SK-N-SH (cell line): ENCODE data around the gene PRDM5. TPM values are rescaled to one million over a fixed set of nuclear protein-coding genes. Genes with fewer than 3 reads are reported as not detected.
"Not testable (repeated sequence)": the region's sequence is repeated elsewhere in the genome, so short reads cannot be mapped to it uniquely, and the experiment has no call there.

ENCODE experiments used
- CTCF ChIA-PET: fragments of 300-600, 350-600 bp; formaldehyde crosslinking; extraction: SDS; loops from one replicate; lab custom pipeline; 2021; lab: Yijun Ruan, JAX
- POLR2A ChIA-PET: fragments of 350-600 bp; sonication (Branson Sonifier 250); formaldehyde crosslinking; extraction: SDS; loops from one replicate; lab custom pipeline; 2020; ENCODE audit warnings: antibody characterized with exemption, inconsistent platforms; lab: Yijun Ruan, JAX
- DNase-seq: peaks from one replicate; pipeline ENCODE4 v3.0.0; 2012
- H2AFZ ChIP-seq: fragments of 200-600 bp; sonication (generic); 2 replicates; pipeline ENCODE4 v1.8.1; 2016; ENCODE audit warnings: antibody characterized with exemption, mild to moderate bottlenecking, low read depth
- H3F3A ChIP-seq: fragments of 200-600 bp; sonication (generic); replicated peaks from 2 replicates; pipeline ENCODE3; 2016; ENCODE audit warnings: antibody characterized with exemption, mild to moderate bottlenecking; ENCODE audit not compliant: insufficient read depth
- H3K27ac ChIP-seq, 2 experiments: fragments of 200-500 bp in 1 of 2; fragments of 200-600 bp in 1 of 2; sonication (Bioruptor generic) in 1 of 2; sonication (generic), shearing (Covaris generic) in 1 of 2; 2 replicates each; pipeline versions ENCODE4 v1.5.1 to v1.6.1; 2014 to 2016; ENCODE audit warnings: low read depth in 2 of 2, inconsistent platforms in 1 of 2, low read length in 1 of 2, mild to moderate bottlenecking in 1 of 2, mixed read lengths in 1 of 2
- H3K27me3 ChIP-seq: fragments of 200-600 bp; sonication (generic), shearing (Covaris generic); 2 replicates; pipeline ENCODE4 v1.6.1; 2016; ENCODE audit warnings: mixed run types; ENCODE audit not compliant: insufficient read depth
- H3K36me3 ChIP-seq, 2 experiments: fragments of 200-500 bp in 1 of 2; fragments of 200-600 bp in 1 of 2; sonication (Bioruptor generic) in 1 of 2; sonication (generic) in 1 of 2; replicated peaks in 1 of 2; 2 replicates each; pipeline versions ENCODE3 to v1.5.1; 2014 to 2016; ENCODE audit warnings: low read length in 1 of 2, mild to moderate bottlenecking in 1 of 2; ENCODE audit not compliant: insufficient read depth in 2 of 2, control insufficient read depth in 1 of 2
- H3K4me1 ChIP-seq, 2 experiments: fragments of 200-500 bp in 1 of 2; fragments of 200-600 bp in 1 of 2; sonication (Bioruptor generic) in 1 of 2; sonication (generic), shearing (Covaris generic) in 1 of 2; 2 replicates each; pipeline versions ENCODE4 v1.5.1 to v1.6.1; 2014 to 2016; ENCODE audit warnings: low read depth in 1 of 2, low read length in 1 of 2, mixed run types in 1 of 2; ENCODE audit not compliant: insufficient read depth in 2 of 2, control insufficient read depth in 1 of 2
- H3K4me2 ChIP-seq: fragments of 200-600 bp; sonication (generic), shearing (Covaris generic); 2 replicates; pipeline ENCODE4 v1.6.1; 2017; ENCODE audit warnings: mixed run types
- H3K4me3 ChIP-seq, 2 experiments: fragments of 200-500 bp in 1 of 2; fragments of 200-600 bp in 1 of 2; sonication (Bioruptor generic) in 1 of 2; sonication (generic), shearing (Covaris generic) in 1 of 2; 2 replicates each; pipeline versions ENCODE4 v1.5.1 to v1.8.1; 2014 to 2016; ENCODE audit warnings: low read depth in 2 of 2, inconsistent platforms in 1 of 2, low read length in 1 of 2, mild to moderate bottlenecking in 1 of 2, mixed read lengths in 1 of 2, moderate library complexity in 1 of 2
- H3K79me2 ChIP-seq: fragments of 200-600 bp; sonication (generic); 2 replicates; pipeline ENCODE4 v1.8.1; 2017; ENCODE audit warnings: mild to moderate bottlenecking; ENCODE audit not compliant: insufficient read depth
- H3K9ac ChIP-seq: fragments of 200-600 bp; sonication (generic); 2 replicates; pipeline ENCODE4 v1.6.1; 2017; ENCODE audit warnings: mixed run types
- H3K9me2 ChIP-seq: fragments of 200-600 bp; sonication (generic); 2 replicates; pipeline ENCODE4 v1.6.1; 2017; ENCODE audit warnings: mixed run types
- H3K9me3 ChIP-seq: fragments of 200-600 bp; sonication (generic); 2 replicates; pipeline ENCODE4 v1.6.1; 2017; ENCODE audit warnings: mixed run types, mild to moderate bottlenecking, moderate library complexity
- H4K20me1 ChIP-seq: fragments of 200-600 bp; sonication (generic); 2 replicates; pipeline ENCODE4 v1.6.1; 2017; ENCODE audit warnings: mild to moderate bottlenecking, mixed run types; ENCODE audit not compliant: insufficient read depth
- WGBS: methylation state at CpG from one replicate; pipeline ENCODE4 v1.1.6; 2017; ENCODE audit warnings: low lambda C conversion rate; 5-methylcytosine and 5-hydroxymethylcytosine counted together
- polyA plus RNA-seq, 3 experiments: library from polyadenylated mRNA; depleted of rRNA; stranded (reverse); fragments of >200 nt; gene quantifications; 2 replicates each; pipeline ENCODE4 v1.2.3, GENCODE V29; 2012
- small RNA-seq, 7 experiments: library from RNA; depleted of rRNA; stranded (forward); fragments of <200 nt; gene quantifications; one replicate each; pipeline ENCODE3, GENCODE V24; 2012

PRDM5 gene
- polyA plus RNA-seq, 1 of the 3 experiments (the other 2 are of a cell fraction), result 3.8 TPM

DNA sequence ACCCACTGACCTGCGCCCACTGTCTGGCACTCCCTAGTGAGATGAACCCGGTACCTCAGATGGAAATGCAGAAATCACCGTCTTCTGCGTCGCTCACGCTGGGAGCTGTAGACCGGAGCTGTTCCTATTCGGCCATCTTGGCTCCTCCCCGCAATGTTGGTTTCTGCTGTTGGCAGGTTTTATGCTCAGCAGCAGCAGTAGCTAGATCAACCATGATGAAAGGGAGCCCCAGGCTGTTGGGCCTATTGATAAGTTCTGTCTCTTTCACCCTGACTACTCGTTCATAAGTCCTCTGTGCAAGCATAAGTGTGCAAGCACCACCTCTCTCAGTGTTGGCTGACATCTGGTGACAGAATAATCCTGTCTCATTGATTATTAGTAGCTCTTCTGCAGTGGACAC is 274.2 kb downstream of the PRDM5 start:
- H3K9me3 ChIP-seq, DNase-seq: not testable (repeated sequence)

More for the DNA sequence above, 274.2 kb downstream of the PRDM5 start:
- POLR2A ChIA-PET, CTCF ChIA-PET, H3F3A ChIP-seq, H3K27me3 ChIP-seq, H3K9me2 ChIP-seq, H3K79me2 ChIP-seq, H3K27ac ChIP-seq, H3K36me3 ChIP-seq, H3K4me1 ChIP-seq, H2AFZ ChIP-seq, H3K4me2 ChIP-seq, H3K9ac ChIP-seq, H3K4me3 ChIP-seq, H4K20me1 ChIP-seq: not testable (repeated sequence)
- WGBS, result 71% methylated on average over 4 of the region's 10 CpGs

Small RNA genes lying within 50 kb of the gene (small RNA-seq; reads per million reads assigned to genes)
- gene RNU6-550P, result 0 reads per million in 7 experiments

Other genes starting within 250 kb of the PRDM5 start
- 0.13 TPM in 1 of 2 replicates, not detected in the other for gene NDNF, start 149.8 kb upstream of the PRDM5 start, polyA plus RNA-seq (2012; rRNA removed)
- 0.15 and 0.28 TPM in 2 replicates for gene TNIP3, start 241.6 kb upstream of the PRDM5 start, polyA plus RNA-seq (2012; rRNA removed)